Uterus (tissue), 2 donors: ENCODE results near the gene CELF2.

Experiments used
- CTCF ChIP-seq, 4 experiments: fragments of 200-600 bp in 2 of 4; fragments of 450-650 bp in 2 of 4; sonication (generic) in 2 of 4; IDR thresholded peaks; one replicate each; pipeline ENCODE4 v1.5.1; 2016 to 2019; ENCODE audit warnings: antibody characterized with exemption in 4 of 4, mild to moderate bottlenecking in 2 of 4, moderate library complexity in 1 of 4
- POLR2A ChIP-seq, 2 donors: fragments of 450-650 bp; IDR thresholded peaks; one replicate each; pipeline ENCODE4 v1.6.1; 2016; ENCODE audit warnings: antibody characterized with exemption in 2 of 2, mild to moderate bottlenecking in 1 of 2, moderate library complexity in 1 of 2

- TF ChIP-seq POLR2A (IDR thresholded peaks at IDR 0.05) = no peak
- TF ChIP-seq CTCF (IDR thresholded peaks at IDR 0.05) = no peak
These were observed 189.8 kb downstream of the CELF2 start for GRCh38 chr10:11207560-11207844.
